ENCODE measurements around the gene MPP7. TPM values are rescaled to one million over a fixed set of nuclear protein-coding genes. Genes with fewer than 3 reads are reported as not detected.
A peak's percentile ranks its signal among the peaks of the same experiment; 100 is the strongest.

MPP7 gene
- total RNA-seq, 3 donors from 2014 or later (not counting 1 experiment from before 2014, with no cell fraction given), result 11.5 to 21.0 (median 19.1) TPM

DNA sequence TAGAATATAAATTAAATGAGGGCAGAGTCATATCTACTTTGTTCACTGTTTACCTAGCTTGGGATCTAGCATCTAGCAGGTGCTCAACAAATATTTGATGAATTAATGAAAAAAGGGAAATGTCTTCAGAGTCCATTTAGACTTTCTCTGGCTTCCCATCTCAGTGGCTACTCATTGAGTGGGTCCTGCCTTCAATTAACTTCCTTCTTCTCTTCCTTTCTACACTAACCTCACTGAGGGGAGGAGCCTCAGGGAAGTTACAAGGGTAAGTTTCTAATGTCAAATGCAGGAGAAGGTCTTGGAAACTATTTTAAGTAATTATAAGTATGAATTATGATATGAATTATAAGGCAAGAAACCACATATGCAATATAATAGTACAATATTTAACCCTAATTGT lies 28.2 kb upstream of the MPP7 start:
- Mint-ChIP-seq H3K4me3 (peak overlapping the region; percentile 21), H3K27ac (peak overlapping the region; percentile 95 to 100), H3K27me3 (ENCODE audit: low read depth in 2 of 2) (no peaks in the 10 kb centered on the region), H3K9me3 (peaks cover 0 to 2% of the 10 kb centered on the region in 2 donors), H3K4me1 (peaks cover 54 to 59% of the 10 kb centered on the region in 2 donors), H3K36me3 (peaks cover 7% of the 10 kb centered on the region)
- DNase-seq (peak in 1 of 2 donors; percentile 39), ATAC-seq (no peak)
- Histone ChIP-seq H3K4me3 (ENCODE audit: low read length) (no peak overlapping the region), H3K36me3 (ENCODE audit: control insufficient read depth, insufficient read depth, low read length) (no peaks in the 10 kb centered on the region), H3K9me3 (ENCODE audit: control insufficient read depth, insufficient read depth, low read length) (no peaks in the 10 kb centered on the region), H3K4me1 (ENCODE audit: control insufficient read depth, insufficient read depth, low read length) (peaks cover 57% of the 10 kb centered on the region), H3K27me3 (ENCODE audit: control insufficient read depth, insufficient read depth, low read length) (no peaks in the 10 kb centered on the region), H3K27ac (ENCODE audit: low read length) (peak overlapping the region; percentile 97)
- intact Hi-C loops (cut with micrococcal nuclease), result loop anchor here (5.0 kb wide), 1 partner anchor 1844 kb away; no protein-coding TSS in a partner anchor
- TF ChIP-seq, protein P1, sequence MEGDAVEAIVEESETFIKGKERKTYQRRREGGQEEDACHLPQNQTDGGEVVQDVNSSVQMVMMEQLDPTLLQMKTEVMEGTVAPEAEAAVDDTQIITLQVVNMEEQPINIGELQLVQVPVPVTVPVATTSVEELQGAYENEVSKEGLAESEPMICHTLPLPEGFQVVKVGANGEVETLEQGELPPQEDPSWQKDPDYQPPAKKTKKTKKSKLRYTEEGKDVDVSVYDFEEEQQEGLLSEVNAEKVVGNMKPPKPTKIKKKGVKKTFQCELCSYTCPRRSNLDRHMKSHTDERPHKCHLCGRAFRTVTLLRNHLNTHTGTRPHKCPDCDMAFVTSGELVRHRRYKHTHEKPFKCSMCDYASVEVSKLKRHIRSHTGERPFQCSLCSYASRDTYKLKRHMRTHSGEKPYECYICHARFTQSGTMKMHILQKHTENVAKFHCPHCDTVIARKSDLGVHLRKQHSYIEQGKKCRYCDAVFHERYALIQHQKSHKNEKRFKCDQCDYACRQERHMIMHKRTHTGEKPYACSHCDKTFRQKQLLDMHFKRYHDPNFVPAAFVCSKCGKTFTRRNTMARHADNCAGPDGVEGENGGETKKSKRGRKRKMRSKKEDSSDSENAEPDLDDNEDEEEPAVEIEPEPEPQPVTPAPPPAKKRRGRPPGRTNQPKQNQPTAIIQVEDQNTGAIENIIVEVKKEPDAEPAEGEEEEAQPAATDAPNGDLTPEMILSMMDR (IDR thresholded peaks at IDR 0.05), result no peak

DNA sequence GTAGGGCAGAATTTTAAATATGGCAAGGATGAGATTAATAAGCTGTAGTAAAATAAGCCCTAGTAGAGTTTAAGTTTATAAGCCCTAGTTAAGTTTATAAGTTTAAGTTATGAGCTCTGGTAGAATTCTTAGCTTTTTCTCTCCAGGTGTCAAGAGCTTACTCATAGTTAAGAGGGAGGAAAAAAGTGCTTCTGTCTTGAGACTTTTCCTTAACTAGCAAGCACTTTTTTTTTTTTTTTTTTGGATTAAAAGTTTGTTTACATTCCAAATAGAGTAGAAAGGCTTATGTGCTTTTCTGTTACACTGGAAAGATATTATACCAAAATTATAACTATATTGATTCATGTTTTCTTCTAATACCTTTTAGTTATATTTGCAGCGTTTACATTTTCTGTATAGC lies 25.5 kb upstream of the MPP7 start:
- no peak for DNase-seq
- WGBS (ENCODE audit: insufficient coverage), result no CpG with 5 or more reads among the region's 1 CpG
- peaks cover 34 to 39% of the 10 kb centered on the region in 2 donors for H3K4me1 Mint-ChIP-seq
- no peak overlapping the region for H3K4me3 ChIP-seq (ENCODE audit: low read length)
- no peak for ATAC-seq
- peaks cover 37% of the 10 kb centered on the region for H3K4me1 ChIP-seq (ENCODE audit: control insufficient read depth, insufficient read depth, low read length)
- H3K27me3 ChIP-seq (ENCODE audit: control insufficient read depth, insufficient read depth, low read length), result no peaks in the 10 kb centered on the region
- no peaks in the 10 kb centered on the region for H3K9me3 Mint-ChIP-seq
- H3K9me3 ChIP-seq (ENCODE audit: control insufficient read depth, insufficient read depth, low read length), result no peaks in the 10 kb centered on the region
- H3K36me3 ChIP-seq (ENCODE audit: control insufficient read depth, insufficient read depth, low read length), result peaks cover 2% of the 10 kb centered on the region
- TF ChIP-seq, protein P1 (IDR thresholded peaks at IDR 0.05), result no peak
- H3K4me3 Mint-ChIP-seq, result no peak overlapping the region
- H3K36me3 Mint-ChIP-seq, result no peaks in the 10 kb centered on the region
- no peaks in the 10 kb centered on the region for H3K27me3 Mint-ChIP-seq (ENCODE audit: low read depth in 2 of 2)
- intact Hi-C loops (cut with micrococcal nuclease), result no loop called here
- H3K27ac ChIP-seq (ENCODE audit: low read length), result no peak overlapping the region
- peak overlapping the region in 1 of 2 donors; percentile 50 for H3K27ac Mint-ChIP-seq

DNA sequence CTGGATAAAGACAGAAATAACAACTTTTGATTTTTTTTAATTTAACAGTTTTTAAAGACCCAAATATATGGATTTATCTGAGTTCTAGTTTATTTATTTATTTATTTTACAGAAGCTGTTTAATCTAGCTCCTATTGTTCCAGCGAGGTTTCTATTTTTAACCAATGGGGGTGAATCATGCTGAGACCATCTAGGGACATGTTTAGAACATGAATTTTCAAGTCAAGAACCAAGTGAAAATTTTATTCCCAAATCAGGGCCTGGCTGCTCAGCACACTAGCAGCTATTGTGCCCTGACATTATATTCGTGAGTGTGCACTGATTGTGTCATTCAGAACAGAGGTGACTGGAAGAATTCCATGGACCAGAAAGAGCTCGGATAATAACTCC lies 24.6 kb upstream of the MPP7 start:
- H3K27me3 ChIP-seq (ENCODE audit: control insufficient read depth, insufficient read depth, low read length), result no peaks in the 10 kb centered on the region
- H3K36me3 Mint-ChIP-seq, result no peaks in the 10 kb centered on the region

More for the DNA sequence above, 24.6 kb upstream of the MPP7 start:
- H3K4me1 ChIP-seq (ENCODE audit: control insufficient read depth, insufficient read depth, low read length), result peaks cover 29% of the 10 kb centered on the region
- peaks cover 2% of the 10 kb centered on the region for H3K36me3 ChIP-seq (ENCODE audit: control insufficient read depth, insufficient read depth, low read length)
- peaks cover 28 to 32% of the 10 kb centered on the region in 2 donors for H3K4me1 Mint-ChIP-seq
- no peak overlapping the region for H3K27ac Mint-ChIP-seq
- no peak for DNase-seq
- H3K27ac ChIP-seq (ENCODE audit: low read length), result no peak overlapping the region
- TF ChIP-seq, protein P1 (IDR thresholded peaks at IDR 0.05), result no peak
- no peaks in the 10 kb centered on the region for H3K9me3 Mint-ChIP-seq
- H3K9me3 ChIP-seq (ENCODE audit: control insufficient read depth, insufficient read depth, low read length), result no peaks in the 10 kb centered on the region
- no peaks in the 10 kb centered on the region for H3K27me3 Mint-ChIP-seq (ENCODE audit: low read depth in 2 of 2)
- H3K4me3 Mint-ChIP-seq, result no peak overlapping the region
- H3K4me3 ChIP-seq (ENCODE audit: low read length), result no peak overlapping the region
- WGBS (ENCODE audit: insufficient coverage), result 99% methylated on average over 3 of the region's 3 CpGs
- no peak for ATAC-seq
- intact Hi-C loops (cut with micrococcal nuclease), result no loop called here

All from natural killer cell (primary cell).